ENCODE measurements around the gene SCG3. TPM values are rescaled to one million over a fixed set of nuclear protein-coding genes. Genes with fewer than 3 reads are reported as not detected.
"Not testable (repeated sequence)": the region's sequence is repeated elsewhere in the genome, so short reads cannot be mapped to it uniquely, and the experiment has no call there.

The SCG3 gene
- total RNA-seq (1 to 10 TPM; 1.1 to 2.1 (median 1.9) TPM), polyA plus RNA-seq (1 to 10 TPM in 1 of 3 donors, under 1 TPM in 2; under 0.01 to 1.2 (median 0.23) TPM)

GRCh38 chr15:51681303-51681963, at the start of gene SCG3:
Gene SCG3 (plus strand): TSS chr15:51681503. CDS start chr15:51681756, 253 bp downstream.
- no peaks in the 10 kb centered on the region for H3K9me3 ChIP-seq
- 4 to 8% methylated on average over 38 of the region's 38 CpGs for WGBS, 2 donors
- H3K27me3 ChIP-seq: peaks cover 0 to 32% (median 3%) of the 10 kb centered on the region in 3 donors
- no peaks in the 10 kb centered on the region for H3K36me3 ChIP-seq
- no peak within 1 kb of the TSS for H3K27ac ChIP-seq
- intact Hi-C loops (cut with DNase I): no loop called here
- TF ChIP-seq POLR2A (IDR thresholded peaks at IDR 0.05) (no peak), EP300 (IDR thresholded peaks at IDR 0.05) (no peak), POLR2AphosphoS5 (IDR thresholded peaks at IDR 0.05) (no peak)
- peak within 1 kb of the TSS in 1 of 4 donors; percentile 12 for H3K4me3 ChIP-seq
- DNase-seq: peak; percentile 78
- H3K4me1 ChIP-seq: peaks cover 0 to 8% (median 4%) of the 10 kb centered on the region in 4 donors

GRCh38 chr15:51634591-51635198, 46.6 kb upstream of the SCG3 start:
- H3K4me1 ChIP-seq: no peaks in the 10 kb centered on the region
- H3K36me3 ChIP-seq: no peaks in the 10 kb centered on the region
- no peaks in the 10 kb centered on the region for H3K27me3 ChIP-seq
- no peaks in the 10 kb centered on the region for H3K9me3 ChIP-seq
- TF ChIP-seq CTCF (IDR thresholded peaks at IDR 0.05): no peak
- no peak for TF ChIP-seq POLR2AphosphoS5 (IDR thresholded peaks at IDR 0.05)
- TF ChIP-seq POLR2A (IDR thresholded peaks at IDR 0.05): no peak
- TF ChIP-seq EP300 (IDR thresholded peaks at IDR 0.05): no peak
- DNase-seq: no peak
- H3K4me3 ChIP-seq: no peak overlapping the region
- intact Hi-C loops (cut with DNase I): no loop called here
- WGBS, 2 donors: 67 to 68% methylated on average over 3 of the region's 3 CpGs
- no peak overlapping the region for H3K27ac ChIP-seq

- TF ChIP-seq EP300 (IDR thresholded peaks at IDR 0.05) (no peak), POLR2A (IDR thresholded peaks at IDR 0.05) (no peak), POLR2AphosphoS5 (IDR thresholded peaks at IDR 0.05) (no peak), CTCF (IDR thresholded peaks at IDR 0.05) (no peak)
- Histone ChIP-seq H3K4me3 (no peak overlapping the region), H3K4me1 (no peaks in the 10 kb centered on the region), H3K36me3 (no peaks in the 10 kb centered on the region), H3K9me3 (no peaks in the 10 kb centered on the region), H3K27ac (no peak overlapping the region), H3K27me3 (no peaks in the 10 kb centered on the region)
- 54 to 55% methylated on average over 4 of the region's 4 CpGs for WGBS, 2 donors
- intact Hi-C loops (cut with DNase I): no loop called here
- no peak for DNase-seq
Observed at GRCh38 chr15:51641490-51642130, 39.7 kb upstream of the SCG3 start.

- H3K27ac ChIP-seq: no peak overlapping the region
- no peak for TF ChIP-seq POLR2A (IDR thresholded peaks at IDR 0.05)
- TF ChIP-seq POLR2AphosphoS5 (IDR thresholded peaks at IDR 0.05): no peak
- TF ChIP-seq CTCF (IDR thresholded peaks at IDR 0.05): no peak
- no peak for TF ChIP-seq EP300 (IDR thresholded peaks at IDR 0.05)
- intact Hi-C loops (cut with DNase I): no loop called here
- no peaks in the 10 kb centered on the region for H3K9me3 ChIP-seq
- WGBS, 2 donors: 10 to 54% methylated on average over 1 of the region's 1 CpG
- H3K27me3 ChIP-seq: no peaks in the 10 kb centered on the region
- H3K4me1 ChIP-seq: no peaks in the 10 kb centered on the region
- no peak overlapping the region for H3K4me3 ChIP-seq
- no peak for DNase-seq
- H3K36me3 ChIP-seq: no peaks in the 10 kb centered on the region
Observed at GRCh38 chr15:51642696-51643095, 38.6 kb upstream of the SCG3 start.

- no peaks in the 10 kb centered on the region for H3K36me3 ChIP-seq
- 30 to 43% methylated on average over 3 of the region's 3 CpGs for WGBS, 2 donors
- intact Hi-C loops (cut with DNase I): no loop called here
Observed at GRCh38 chr15:51647128-51647562, 34.2 kb upstream of the SCG3 start.

GRCh38 chr15:51648101-51648500, 33.2 kb upstream of the SCG3 start:
- intact Hi-C loops (cut with DNase I); H3K27ac ChIP-seq; DNase-seq; H3K36me3 ChIP-seq; H3K4me3 ChIP-seq; H3K4me1 ChIP-seq; H3K27me3 ChIP-seq; H3K9me3 ChIP-seq: not testable (repeated sequence)
- 50 to 89% methylated on average over 1 of the region's 1 CpG for WGBS, 2 donors

More at GRCh38 chr15:51647128-51647562, 34.2 kb upstream of the SCG3 start:
- TF ChIP-seq CTCF (IDR thresholded peaks at IDR 0.05) (no peak), POLR2A (IDR thresholded peaks at IDR 0.05) (no peak), POLR2AphosphoS5 (IDR thresholded peaks at IDR 0.05) (no peak), EP300 (IDR thresholded peaks at IDR 0.05) (no peak)
- DNase-seq: peak; percentile 69
- H3K27ac ChIP-seq: no peak overlapping the region
- no peaks in the 10 kb centered on the region for H3K4me1 ChIP-seq
- no peaks in the 10 kb centered on the region for H3K27me3 ChIP-seq
- no peaks in the 10 kb centered on the region for H3K9me3 ChIP-seq
- H3K4me3 ChIP-seq: no peak overlapping the region

- H3K27ac ChIP-seq; intact Hi-C loops (cut with DNase I); DNase-seq; H3K4me1 ChIP-seq; H3K36me3 ChIP-seq; H3K4me3 ChIP-seq; H3K9me3 ChIP-seq; H3K27me3 ChIP-seq: not testable (repeated sequence)
- WGBS, 2 donors: 81 to 84% methylated on average over 4 of the region's 4 CpGs
Observed at GRCh38 chr15:51648643-51649042, 32.7 kb upstream of the SCG3 start.
